ENCODE data around the gene SKOR2.
A peak's percentile ranks its signal among the peaks of the same experiment; 100 is the strongest.

SKOR2 gene

DNA sequence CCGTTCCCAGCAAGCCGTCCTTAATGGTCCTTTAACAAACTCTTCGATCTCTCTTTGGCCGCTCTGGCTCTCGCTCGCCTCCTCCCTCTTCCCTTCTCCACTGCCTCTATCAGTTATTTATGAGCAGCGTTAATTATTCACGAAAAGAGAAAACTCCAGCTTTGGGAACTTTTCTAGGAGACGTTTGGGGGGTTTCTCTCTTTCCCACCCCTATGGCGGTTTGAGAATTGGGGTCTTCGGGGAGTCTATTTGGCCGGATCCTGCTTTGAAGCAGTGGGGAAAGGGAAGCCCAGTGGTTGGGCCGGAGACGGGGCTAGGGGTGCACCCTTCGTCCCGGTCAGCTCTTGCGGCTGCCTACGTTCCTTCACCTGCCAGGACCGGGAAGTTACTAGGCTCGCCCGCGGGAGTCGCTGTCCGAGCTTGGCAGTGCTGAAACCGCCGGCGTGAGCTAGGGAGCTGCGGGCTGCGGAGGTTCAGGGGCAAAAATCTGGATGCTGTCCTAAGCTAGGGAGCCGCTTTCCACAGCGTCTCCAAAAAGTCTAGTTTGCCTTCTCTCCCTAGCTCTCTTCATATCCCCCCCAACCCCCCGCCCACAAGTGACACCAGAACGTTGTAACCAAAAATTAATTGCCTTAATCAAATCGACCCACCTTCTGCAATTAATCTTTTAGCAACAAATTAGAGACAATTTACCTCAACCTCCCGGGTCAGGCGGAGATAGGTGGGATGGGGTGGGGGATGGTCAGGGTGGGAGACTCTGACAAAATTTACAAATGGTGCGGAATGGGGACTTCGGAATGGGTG is 8.9 kb upstream of the SKOR2 start:
- peak in 1 of 5 experiments; percentile 38 for DNase-seq

DNA sequence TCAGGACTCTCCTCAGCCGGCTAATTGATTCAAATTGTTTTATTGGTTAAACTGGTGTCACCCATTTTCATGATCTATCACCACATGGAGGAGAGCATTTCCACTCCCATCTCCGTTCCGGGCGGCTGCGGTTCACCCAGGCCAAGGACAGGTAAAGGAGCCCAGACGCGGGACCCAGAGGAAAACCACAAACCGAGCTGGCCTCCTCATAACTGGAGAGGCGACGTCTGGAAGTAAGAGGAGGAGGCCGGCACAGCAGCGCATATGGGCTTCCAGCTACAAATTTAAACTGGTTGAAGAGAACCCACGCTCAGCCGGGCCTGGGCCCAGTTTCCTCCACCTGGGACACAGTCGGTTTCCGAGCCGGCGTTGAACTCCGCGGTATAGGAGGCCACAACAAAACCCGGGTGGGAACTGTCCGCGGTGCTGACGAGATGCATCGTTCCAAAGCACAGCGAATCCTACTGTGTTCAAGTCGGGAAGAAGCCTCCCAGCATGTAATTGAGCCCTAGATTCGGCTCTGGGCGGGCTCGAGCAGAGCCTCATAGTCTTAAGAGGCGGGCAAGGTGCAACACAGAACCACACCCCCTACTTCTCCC is 3.0 kb upstream of the SKOR2 start:
- DNase-seq, result peak in 1 of 5 experiments; percentile 32

DNA sequence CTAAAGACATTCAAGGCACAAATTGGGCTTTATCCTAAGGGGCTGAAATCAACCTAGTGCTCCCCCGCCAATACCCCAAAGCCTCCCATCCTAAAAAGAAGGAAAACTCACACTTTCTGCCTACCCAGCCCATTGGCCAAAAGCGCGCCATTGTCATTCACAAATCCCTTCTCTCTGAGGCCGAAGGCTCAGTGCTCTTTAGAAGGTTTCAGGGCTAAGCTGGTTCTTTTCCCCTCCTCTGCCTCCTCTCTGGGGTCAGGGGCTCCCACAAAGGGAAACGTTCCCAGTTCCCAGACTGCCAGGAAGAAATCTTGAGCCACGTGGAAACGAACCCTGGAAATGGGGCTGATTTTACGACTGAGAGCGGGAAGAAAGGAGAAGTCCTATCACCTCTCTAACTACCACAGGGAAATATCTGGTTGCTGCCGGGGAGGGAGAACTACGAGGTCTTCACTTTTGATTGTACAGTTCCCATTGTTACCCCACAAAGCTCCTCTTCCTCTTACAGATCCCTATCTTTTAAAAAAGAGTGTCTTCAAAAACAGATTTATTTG is 1.7 kb upstream of the SKOR2 start:
- DNase-seq, result no peak

DNA sequence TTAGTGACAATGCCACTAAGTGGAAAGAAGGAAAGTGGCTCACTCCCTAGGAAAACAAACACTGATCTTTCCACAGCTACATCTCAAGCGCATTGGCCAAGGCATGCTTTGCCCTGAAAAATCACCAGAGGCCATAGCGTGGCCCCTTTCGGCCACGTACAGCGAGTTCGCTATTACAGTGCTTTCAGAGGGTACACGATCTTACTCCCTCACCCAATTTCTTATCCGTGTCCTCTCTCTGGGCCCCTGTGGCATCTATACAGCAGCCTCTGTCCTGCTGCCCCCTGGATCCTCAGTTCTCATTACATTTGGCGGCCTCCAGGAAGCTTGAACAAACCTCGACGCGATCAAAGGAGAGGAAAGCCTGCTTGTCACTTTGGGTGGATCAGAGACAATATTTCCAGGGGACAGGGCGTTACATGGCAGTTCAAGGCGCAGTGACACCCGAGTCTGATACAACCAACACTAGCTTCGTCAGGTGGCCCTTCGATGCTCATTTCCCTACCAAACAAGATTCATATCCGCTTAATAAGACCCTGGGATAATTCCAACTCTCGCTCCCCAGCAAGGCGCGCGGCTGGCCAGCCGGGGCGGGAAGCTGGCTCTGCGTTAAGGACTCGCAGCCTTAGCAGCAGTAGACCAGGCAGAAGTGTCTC is 941 bp downstream of the SKOR2 start:
- no peak for DNase-seq

DNA sequence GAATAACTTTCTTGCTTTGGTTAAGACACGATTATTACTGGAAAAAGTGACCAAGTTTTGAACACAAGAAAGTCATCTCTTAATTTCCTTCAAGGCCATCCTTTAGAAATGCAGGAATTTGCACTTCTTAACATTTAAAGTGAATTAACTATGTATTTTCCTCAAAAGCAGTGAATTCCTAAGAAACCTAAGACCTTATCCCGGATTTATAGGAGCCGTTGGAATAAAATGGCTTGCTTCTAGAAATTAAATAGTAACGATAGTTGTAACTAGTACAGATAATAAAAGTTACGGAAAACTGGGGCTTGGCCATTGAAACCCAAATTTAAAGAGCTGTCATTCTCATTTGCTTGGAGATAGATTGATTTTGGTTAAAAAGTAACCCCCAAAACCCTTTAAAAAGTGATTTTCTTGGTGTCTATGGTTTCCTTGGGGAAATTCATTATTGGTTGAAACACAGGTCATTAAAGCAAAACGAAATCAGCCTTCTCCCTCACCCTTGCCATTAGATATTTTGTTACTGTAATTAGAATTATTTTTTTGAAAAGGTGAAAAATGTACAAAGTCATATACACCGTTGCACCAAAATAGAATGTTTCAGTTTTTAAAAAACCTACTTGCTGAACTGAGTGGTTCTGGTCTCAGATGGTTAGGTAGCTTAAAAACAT is 2.0 kb downstream of the SKOR2 start:
- no peak for DNase-seq

DNA sequence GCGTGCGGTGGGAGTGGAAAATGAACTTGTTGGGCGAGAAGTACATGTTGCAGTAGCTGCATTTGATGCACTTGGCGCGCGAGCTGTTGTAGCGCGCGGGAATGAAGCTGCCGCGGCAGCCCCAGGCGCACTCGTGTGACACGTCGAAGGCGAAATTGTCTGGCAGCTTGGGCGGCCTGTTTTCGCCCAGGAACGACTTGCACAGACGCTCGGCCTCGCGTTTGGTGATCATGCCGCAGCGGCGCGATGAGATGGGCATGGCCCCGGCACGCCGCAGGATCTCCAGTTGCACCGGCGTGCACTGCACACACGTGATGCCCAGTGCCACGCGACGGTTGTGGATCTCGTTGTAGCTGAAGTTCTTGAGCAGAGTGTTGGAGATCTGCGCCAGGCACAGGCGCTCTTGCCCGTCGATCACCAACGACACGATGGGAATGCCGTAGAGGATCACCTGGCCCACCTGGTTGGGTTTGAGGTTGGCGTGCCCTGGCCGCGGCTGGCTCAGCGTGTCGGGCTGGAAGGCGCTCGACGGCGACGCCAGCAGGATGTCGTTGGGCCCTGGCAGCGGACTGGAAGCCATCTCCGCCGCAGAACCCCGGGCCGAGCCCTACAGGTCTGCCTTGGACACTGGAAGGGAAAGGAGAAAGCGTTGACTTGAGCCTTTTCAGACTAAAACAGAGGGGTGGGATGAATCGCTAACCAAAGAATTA is 2.7 kb downstream of the SKOR2 start:
- peak in 1 of 5 experiments; percentile 15 for DNase-seq

DNA sequence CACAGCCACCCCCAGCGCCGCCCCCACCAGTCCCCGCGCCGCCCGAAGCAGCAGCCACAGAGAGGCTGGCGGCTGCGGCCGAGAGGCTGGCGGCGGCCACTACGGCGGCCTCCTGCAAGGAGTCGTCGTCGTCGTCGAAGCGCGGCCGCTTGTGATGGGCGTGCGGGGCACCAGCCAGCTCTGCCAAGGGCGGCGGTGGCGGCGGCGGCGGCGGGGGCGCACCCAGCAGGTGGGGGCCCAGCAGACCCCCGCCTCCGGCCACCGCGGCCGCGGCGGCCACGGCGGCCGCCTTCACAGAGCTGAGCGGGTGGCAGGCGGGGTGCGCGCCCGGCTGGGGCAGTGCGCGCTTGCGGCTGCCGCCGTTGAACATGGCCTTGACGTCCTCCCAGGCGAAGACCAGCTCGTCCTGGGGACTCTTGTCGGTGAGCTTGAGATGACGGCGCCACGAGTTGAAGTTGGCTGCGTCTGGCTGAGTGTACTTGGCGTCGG is 3.3 kb downstream of the SKOR2 start:
- DNase-seq, result no peak

DNA sequence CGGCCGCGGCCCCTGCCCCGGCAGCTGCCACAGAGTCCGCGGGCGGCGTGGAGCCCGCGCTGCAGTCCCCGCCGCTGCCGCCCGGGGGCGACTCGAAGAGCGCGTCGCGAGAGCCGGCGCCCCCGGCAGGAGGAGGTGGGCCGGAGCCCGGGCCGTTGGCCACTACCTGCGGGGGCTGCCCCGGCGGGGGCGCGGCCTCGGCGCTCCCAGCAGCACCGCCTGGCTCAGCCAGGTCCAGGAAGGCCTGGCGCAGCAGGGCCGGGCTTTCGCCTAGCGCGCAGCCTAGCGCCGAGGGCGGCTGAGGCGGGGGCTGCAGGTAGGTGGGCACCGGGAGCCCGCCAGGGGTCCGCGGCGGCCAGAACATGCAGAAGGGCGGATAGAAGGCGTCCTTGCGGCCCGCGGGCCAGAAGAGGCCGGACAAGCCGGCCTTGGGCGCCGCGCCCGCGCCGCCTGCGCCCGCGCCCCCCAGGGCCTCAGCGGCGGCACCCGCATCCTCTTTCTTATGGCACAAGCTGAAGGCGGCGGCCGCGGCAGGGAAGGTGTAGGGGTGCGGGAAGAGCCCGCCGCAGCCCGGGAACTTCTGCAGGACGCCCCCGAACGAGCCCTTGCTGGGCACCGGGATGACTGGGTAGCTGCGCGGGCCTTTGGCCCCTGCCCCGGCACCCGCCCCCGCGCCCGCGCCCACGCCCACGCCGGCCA is 3.9 kb downstream of the SKOR2 start:
- no peak for DNase-seq

DNA sequence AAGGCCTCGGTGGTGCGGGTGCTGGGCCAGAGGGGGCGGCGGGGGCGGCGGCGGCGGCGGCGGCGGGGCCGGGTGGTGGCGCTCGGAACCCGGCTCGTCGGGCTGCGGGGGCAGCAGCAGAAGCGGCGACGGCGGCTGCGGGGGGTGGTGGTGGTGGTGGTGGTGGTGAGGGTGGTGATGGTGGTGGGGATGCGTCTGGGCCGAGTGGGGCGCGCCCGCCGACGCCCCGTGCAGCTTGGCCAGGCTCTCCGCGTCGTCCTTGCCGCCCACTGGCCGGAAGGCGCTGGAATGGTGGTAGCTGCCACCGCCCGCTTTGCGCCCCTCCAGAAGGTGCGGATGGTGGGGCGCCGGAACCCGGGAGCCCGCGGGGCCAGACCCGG is 4.4 kb downstream of the SKOR2 start:
- DNase-seq, result no peak

DNA sequence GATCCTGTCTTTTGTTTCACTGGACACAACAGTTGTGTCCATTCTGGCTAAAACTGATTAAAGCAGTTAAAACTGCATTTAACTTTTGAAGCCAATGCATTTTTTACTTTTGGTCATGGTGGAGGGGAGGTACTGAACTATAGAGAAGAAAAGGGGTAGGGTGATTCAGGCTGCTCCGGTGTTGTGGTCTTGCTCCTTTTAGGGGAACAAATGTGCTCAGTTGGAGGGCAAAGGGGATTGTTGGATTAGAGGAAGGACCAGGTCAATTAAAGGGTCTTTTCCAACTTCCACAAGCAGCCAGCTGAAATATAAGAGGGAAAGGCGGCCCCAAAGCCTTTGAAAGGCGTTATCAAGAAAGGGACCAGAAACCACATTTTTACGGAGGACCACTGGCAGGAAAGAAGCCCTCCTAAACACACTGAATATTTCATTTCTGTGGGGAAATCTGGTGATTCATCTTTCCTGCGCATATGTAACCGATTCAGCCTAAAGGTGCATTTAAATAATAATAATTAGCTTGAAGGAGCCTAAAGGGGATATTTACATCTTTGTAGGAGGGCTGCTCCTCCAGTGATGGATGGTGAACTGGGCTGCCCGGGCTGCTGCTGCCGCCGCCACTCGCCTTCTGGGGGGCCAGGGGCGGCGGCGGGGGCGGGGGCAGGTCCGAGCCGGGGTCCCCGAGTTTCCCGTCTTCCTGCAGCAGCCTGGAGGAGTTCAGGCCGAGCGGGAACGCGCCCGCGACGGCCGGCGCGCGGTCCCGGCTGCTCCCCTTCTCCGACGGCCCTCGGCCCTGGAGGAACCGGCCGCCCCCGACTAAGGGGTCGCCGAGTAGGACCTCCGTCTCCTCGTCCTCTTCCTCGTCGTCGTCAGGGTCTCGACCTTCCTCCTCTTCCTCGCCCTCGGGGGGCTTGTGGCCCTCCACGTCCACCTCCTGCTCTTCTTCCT is 5.2 kb downstream of the SKOR2 start:
- DNase-seq, result no peak

DNA sequence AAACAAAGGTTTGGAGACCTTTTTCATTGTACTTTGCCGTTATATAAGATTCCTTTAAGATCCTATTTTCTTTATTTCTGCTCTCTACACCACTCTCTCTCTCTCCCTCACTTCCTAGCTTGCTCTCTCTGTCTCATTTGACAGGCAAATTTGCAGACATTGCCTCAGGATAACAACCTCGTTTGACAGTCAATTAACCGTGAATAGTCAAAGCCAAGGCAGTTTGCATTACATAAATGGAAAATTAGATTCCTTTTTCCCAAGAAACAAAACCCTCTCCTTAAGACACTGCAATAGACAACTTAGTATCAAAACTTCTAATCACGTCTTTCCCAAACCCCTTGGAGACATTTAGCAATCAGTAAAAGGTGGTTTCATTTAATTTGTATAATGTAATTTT is 7.4 kb downstream of the SKOR2 start:
- no peak for DNase-seq

DNA sequence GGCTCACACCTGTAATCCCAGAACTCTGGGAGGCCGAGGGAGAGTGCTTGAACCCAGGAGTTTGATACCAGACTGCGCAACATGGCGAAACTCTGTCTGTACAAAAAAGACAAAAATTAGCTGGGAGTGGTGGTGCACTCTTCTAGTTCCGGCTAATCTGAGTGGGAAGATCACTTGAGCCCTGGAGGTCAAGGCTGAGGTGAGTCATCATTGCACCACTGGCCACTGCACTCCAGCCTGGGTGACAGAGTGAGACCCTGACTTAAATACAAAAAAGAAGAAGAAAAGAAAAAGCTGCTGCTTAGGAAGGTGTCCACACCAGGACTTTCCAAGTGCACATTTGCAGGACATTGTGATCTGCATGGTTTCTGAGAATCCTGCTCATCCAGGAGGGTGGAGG is 16.4 kb downstream of the SKOR2 start:
- DNase-seq, result no peak

DNA sequence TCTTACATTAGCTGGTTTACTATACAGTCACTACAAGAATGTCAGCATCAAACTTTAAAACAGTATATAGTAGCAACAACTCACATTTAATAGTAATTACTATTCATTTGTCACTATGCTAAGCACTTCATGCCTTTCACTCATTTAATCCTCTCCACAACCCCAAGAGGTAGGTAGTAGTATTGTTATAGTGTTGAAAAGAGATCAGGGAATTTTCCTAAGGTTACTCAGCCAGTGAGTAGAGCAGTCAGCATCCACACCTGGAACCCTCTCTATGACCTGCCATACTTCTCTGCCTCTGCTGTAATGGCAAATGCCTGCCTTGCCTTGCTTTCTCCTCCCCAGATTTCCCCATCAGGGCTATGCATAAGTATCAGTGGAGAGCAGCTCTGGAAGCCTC is 24.8 kb downstream of the SKOR2 start:
- no peak for DNase-seq

DNA sequence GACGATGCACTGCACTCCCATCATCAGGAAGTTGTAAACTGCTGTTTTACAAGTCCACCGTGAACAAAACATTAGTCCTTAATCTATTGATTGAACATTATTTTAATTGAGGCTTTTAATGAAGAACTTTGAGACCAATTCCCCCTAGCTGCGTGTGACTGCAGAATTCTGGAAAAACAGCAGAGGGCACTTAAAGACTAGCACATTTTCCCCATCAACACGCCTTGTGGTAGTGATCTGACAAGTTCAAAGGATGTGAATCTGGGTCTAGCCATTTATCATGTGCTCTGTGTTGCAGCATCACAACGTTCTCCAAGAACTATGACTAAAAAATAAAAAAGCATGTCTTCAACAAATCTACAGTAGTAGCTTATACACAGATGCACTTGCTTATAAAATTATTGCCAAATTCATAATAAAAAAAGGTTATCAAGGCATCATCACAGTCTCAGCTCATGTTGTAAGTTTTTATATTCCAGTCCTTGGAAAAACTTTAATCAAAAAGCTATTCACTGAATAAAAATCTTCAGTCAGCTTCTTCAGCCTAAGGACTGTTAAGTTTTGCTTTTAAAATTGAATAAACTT is 35.8 kb downstream of the SKOR2 start:
- peak in 1 of 5 experiments; percentile 48 for DNase-seq

DNA sequence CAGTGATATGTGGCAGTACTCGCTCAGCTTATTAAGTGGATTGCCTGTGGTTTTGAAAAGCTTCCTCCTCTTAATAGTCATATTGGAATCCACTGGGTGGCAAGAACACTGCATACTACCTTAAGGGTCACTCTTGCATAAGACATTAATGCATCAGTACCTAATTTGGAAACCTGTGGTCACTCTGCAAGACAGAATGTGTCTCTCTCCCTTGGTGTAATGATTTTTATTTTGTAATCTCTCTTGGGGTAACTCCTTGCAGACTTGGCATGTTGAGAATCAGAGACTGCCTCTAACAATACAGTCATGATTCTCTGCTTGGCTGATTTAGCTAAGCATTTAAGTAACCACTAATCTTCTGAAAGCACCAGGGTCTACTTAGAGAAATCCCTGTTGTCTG is 42.3 kb downstream of the SKOR2 start:
- no peak for DNase-seq

DNA sequence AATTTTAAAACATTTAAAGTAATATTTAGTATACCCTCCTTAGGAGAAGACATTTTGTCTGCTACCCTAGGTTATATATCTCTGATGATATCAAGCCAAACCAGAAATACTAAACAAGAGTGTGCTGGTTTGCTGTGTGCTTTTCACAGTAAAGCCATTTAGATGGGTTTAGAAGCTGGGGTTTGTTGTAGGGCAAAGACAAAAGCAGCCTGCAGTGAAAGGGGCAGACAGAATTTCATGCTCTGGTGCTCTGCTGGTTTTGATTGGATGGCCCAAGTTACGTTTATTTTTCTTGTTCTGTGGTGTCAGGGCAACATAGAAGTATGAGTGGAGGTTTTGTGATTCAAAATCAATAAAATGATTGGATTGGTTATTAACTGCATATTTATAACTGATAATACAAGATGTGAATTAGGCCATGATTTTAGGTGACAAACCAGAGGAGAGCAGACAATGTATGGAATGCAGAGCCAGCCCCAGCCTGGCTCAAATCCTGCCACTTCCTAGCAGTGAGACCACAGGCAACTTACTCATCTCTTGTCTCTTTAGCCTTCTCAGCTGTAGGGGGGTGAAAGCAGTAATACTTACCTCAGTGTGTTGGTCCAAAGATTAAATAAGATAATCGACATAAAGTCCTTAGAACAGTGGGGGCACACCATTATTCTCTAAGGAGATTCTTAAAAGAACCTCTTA is 44.4 kb downstream of the SKOR2 start:
- DNase-seq, result no peak

DNA sequence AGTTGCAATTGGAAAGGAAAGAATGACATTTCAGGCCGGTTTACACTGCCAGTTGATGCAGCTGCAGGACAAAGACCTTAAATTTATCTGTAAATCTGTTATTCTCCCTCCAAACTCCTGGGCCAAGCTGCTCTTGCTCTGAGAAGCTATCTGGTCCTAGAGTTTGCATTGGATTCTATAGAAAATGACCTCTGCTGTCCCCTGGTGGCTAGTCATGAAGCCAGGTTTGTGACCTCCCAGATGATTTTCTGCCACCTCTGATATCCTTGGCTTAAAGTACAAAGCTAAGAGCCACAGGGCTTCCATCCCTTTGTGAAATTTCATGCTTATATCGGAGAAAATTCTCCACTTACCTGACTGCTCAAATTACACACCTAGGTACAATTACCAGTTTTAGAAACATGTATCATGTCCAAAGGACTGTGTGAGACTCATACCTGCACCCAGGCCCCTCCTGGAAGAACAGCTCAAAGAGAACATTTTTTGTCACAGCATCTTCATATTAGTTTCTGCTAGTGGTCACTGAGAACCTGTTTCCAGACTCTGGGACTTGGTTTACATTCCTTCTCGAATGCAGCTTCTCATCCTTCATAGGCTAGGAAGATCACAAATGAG is 46.4 kb downstream of the SKOR2 start:
- DNase-seq, result peak in 3 of 5 experiments; percentile 2 to 32 (median 16)

DNA sequence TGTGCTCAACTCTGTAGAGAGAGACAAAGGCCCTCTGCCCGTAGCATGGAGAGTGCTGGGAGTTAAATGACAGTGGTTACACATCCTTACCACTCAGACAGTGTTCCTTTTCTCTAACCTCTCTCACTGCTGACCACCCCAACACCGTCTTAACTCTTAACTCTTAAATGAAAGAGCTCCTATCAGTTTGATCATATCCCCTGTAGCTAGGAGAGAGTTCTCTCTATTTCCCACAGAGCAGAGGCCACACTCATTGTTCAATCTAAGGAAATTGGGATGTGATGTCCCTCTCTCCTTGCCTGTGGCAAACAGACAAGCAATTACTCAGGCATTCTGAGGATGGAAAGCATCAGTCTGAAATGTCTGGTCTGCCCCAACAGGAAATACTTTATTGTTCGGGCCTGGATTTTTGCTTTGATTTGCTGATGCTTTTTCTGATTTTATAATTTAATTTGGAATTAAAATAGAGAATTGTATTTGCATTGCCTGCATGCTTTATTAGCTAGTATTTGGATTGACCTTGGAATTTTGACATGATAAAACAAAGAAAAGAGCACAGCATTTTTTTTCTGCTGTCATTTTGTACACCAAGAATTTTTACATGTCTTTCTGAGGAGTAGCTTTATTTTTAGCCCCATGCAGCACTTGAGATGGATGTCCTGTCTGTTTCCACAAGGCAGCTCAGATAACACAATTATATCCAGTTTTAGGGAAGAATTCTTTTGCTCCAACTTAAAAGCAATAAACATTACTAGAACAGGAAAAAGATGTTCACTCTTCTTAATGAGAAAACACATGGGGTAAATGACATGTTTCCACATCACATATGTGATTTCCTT is 47.6 kb downstream of the SKOR2 start:
- DNase-seq, result no peak

Measured in T-helper 2 cell (primary cell).